A549 (cell line): Measurements from ENCODE around the gene DTNA. TPM values are rescaled to one million over a fixed set of nuclear protein-coding genes. Genes with fewer than 3 reads are reported as not detected.

ENCODE experiments used
- ATAC-seq, 2 experiments: fragments of 200-7000 bp in 1 of 2; fragments of >200 bp in 1 of 2; cut with Nextera tagmentation in 1 of 2; cut with Tn5 transposase in 1 of 2; 3 replicates each; pipeline versions ENCODE4 v1.8.0 to v1.9.1; 2018 to 2020; ENCODE audit warnings: mild to moderate bottlenecking in 1 of 2, moderate library complexity in 1 of 2
- CTCF ChIA-PET: fragments of 300-600 bp; sonication (Branson Sonifier 250); formaldehyde crosslinking; extraction: SDS; loops from one replicate; lab custom pipeline; 2021; ENCODE audit warnings: antibody characterized with exemption, inconsistent platforms; lab: Yijun Ruan, JAX
- POLR2A ChIA-PET: fragments of 350-600 bp; formaldehyde crosslinking; extraction: SDS; loops from one replicate; lab custom pipeline; 2021; ENCODE audit warnings: antibody characterized with exemption, inconsistent platforms; lab: Yijun Ruan, JAX
- DNase-seq, 2 experiments: peaks; one replicate each; pipeline versions ENCODE4 v3.0.0 to v3.0.0-alpha.2; 2011 to 2016; ENCODE audit warnings: low read depth in 1 of 2, low spot score in 1 of 2
- FAIRE-seq: peaks from 2 replicates; lab custom pipeline; 2011; peaks lifted over from hg19 to GRCh38; lab: Jason Lieb, UNC
- H3K27ac ChIP-seq, 2 experiments: fragments of >200 bp; sonication (Bioruptor Twin); formaldehyde crosslinking; 3 replicates each; pipeline ENCODE4 v1.5.1; 2016 to 2017
- H3K4me1 ChIP-seq: fragments of >200 bp; sonication (Bioruptor Twin); formaldehyde crosslinking; 3 replicates; pipeline ENCODE4 v1.6.1; 2016
- H3K4me2 ChIP-seq: fragments of >200 bp; sonication (Bioruptor Twin); formaldehyde crosslinking; 3 replicates; pipeline ENCODE4 v1.6.1; 2016
- H3K4me3 ChIP-seq: fragments of >200 bp; sonication (Bioruptor Twin); formaldehyde crosslinking; 3 replicates; pipeline ENCODE4 v1.5.1; 2016
- H3K9me3 ChIP-seq: fragments of >200 bp; sonication (Bioruptor Twin); formaldehyde crosslinking; 3 replicates; pipeline ENCODE4 v1.6.1; 2016
- CBX8 ChIP-seq: fragments of 200-600 bp; sonication (generic); IDR thresholded peaks from 2 replicates; pipeline ENCODE4 v1.6.1; 2016
- CEBPB ChIP-seq, 2 experiments: fragments of >200 bp in 1 of 2; sonication (Bioruptor Twin) in 1 of 2; formaldehyde crosslinking in 1 of 2; IDR thresholded peaks; 2 replicates each; pipeline ENCODE4 v1.6.1; 2012 to 2016
- CHD2 ChIP-seq: fragments of 150-350 bp; IDR thresholded peaks from 2 replicates; pipeline ENCODE4 v1.6.1; 2014; ENCODE audit warnings: low read length; ENCODE audit not compliant: partially characterized antibody
- CHD4 ChIP-seq: fragments of 200-600 bp; sonication (generic); IDR thresholded peaks from 2 replicates; pipeline ENCODE4 v1.6.1; 2016; ENCODE audit warnings: antibody characterized with exemption, mild to moderate bottlenecking, borderline replicate concordance
- EHF ChIP-seq: fragments of 250-450 bp; sonication (Bioruptor Pico); IDR thresholded peaks from 2 replicates; pipeline ENCODE4 v1.5.0; 2020; ENCODE audit warnings: mild to moderate bottlenecking
- EP300 ChIP-seq, 2 experiments: fragments of >200 bp; sonication (Bioruptor Twin); formaldehyde crosslinking; IDR thresholded peaks; 2 replicates in 1 of 2; 3 replicates in 1 of 2; pipeline ENCODE4 v1.6.1; 2016 to 2017
- FOSL2 ChIP-seq, 2 experiments: fragments of 450-650 bp in 1 of 2; fragments of >200 bp in 1 of 2; sonication (Bioruptor Twin) in 1 of 2; formaldehyde crosslinking; IDR thresholded peaks; 2 replicates each; pipeline versions ENCODE4 v1.5.0 to v1.6.1; 2016 to 2020; ENCODE audit warnings: mild to moderate bottlenecking in 1 of 2, moderate library complexity in 1 of 2
- GATA3 ChIP-seq: IDR thresholded peaks from 2 replicates; pipeline ENCODE4 v1.6.1; 2012; ENCODE audit warnings: borderline replicate concordance
- HEYL ChIP-seq: fragments of 250-450 bp; sonication (Bioruptor Pico); IDR thresholded peaks from 2 replicates; pipeline ENCODE4 v1.8.0; 2021; ENCODE audit warnings: mild to moderate bottlenecking, moderate library complexity
- HOXA7 ChIP-seq: fragments of 250-450 bp; sonication (Bioruptor Pico); IDR thresholded peaks from 2 replicates; pipeline ENCODE4 v1.5.0; 2020; ENCODE audit warnings: mild to moderate bottlenecking, moderate library complexity
- JUN ChIP-seq, 2 experiments: fragments of >200 bp; sonication (Bioruptor Twin); formaldehyde crosslinking; IDR thresholded peaks; 2 replicates in 1 of 2; 3 replicates in 1 of 2; pipeline ENCODE4 v1.6.1; 2016 to 2017
- JUNB ChIP-seq: fragments of >200 bp; sonication (Bioruptor Twin); formaldehyde crosslinking; IDR thresholded peaks from 2 replicates; pipeline ENCODE4 v1.6.1; 2016
- MAFK ChIP-seq: fragments of 450-650 bp; IDR thresholded peaks from 2 replicates; pipeline ENCODE4 v1.6.1; 2014; ENCODE audit not compliant: partially characterized antibody
- MYC ChIP-seq: IDR thresholded peaks from 2 replicates; pipeline ENCODE4 v1.6.1; 2012; ENCODE audit warnings: mild to moderate bottlenecking, inconsistent platforms, low read length, improper control_type of control experiment, borderline replicate concordance
- NFE2L2 ChIP-seq: fragments of 150-350 bp; conservative IDR thresholded peaks from 2 replicates; pipeline ENCODE4 v1.6.1; 2014; ENCODE audit warnings: low read length
- PHF8 ChIP-seq: fragments of 200-600 bp; sonication (generic); IDR thresholded peaks from 2 replicates; pipeline ENCODE4 v1.6.1; 2016; ENCODE audit warnings: low read depth, mild to moderate bottlenecking, antibody characterized with exemption, moderate library complexity, borderline replicate concordance
- RAD21 ChIP-seq, 2 experiments: fragments of >200 bp in 1 of 2; sonication (Bioruptor Twin) in 1 of 2; formaldehyde crosslinking in 1 of 2; IDR thresholded peaks in 1 of 2; conservative IDR thresholded peaks in 1 of 2; 2 replicates in 1 of 2; 3 replicates in 1 of 2; pipeline ENCODE4 v1.6.1; 2012 to 2018; ENCODE audit warnings: inconsistent platforms in 1 of 2
- RCOR1 ChIP-seq: fragments of 150-350 bp; IDR thresholded peaks from 2 replicates; pipeline ENCODE4 v1.6.1; 2014; ENCODE audit warnings: antibody characterized with exemption, low read length, low read depth
- RFX5 ChIP-seq: fragments of 450-650 bp; IDR thresholded peaks from 2 replicates; pipeline ENCODE4 v1.7.1; 2014; ENCODE audit warnings: antibody characterized with exemption, mild to moderate bottlenecking, moderate library complexity
- SREBF2 ChIP-seq: fragments of 450-650 bp; IDR thresholded peaks from 2 replicates; pipeline ENCODE4 v1.6.1; 2014; ENCODE audit warnings: mild to moderate bottlenecking, moderate library complexity
- ZNF302 ChIP-seq: fragments of 250-450 bp; sonication (Bioruptor Pico); IDR thresholded peaks from 2 replicates; pipeline ENCODE4 v1.9.0; 2021; ENCODE audit warnings: inconsistent platforms, mild to moderate bottlenecking, moderate library complexity
- ZSCAN20 ChIP-seq: fragments of 250-450 bp; sonication (Bioruptor Pico); IDR thresholded peaks from 2 replicates; pipeline ENCODE4 v1.8.0; 2022; ENCODE audit warnings: mild to moderate bottlenecking, moderate library complexity
- WGBS: methylation state at CpG from one replicate; pipeline ENCODE4 v1.1.6; 2017; ENCODE audit errors: missing lambda C conversion rate; 5-methylcytosine and 5-hydroxymethylcytosine counted together
- polyA plus RNA-seq, 4 experiments: library from polyadenylated mRNA; depleted of rRNA in 3 of 4; stranded (reverse); fragments of >200 nt; fragmentation: RNase III in 1 of 4; extraction: RNeasy Plus Mini Kit Qiagen cat#74134 plus additional on column Dnase treatment in 1 of 4; gene quantifications; 2 replicates in 3 of 4; 3 replicates in 1 of 4; pipeline ENCODE4 v1.2.3, GENCODE V29; 2011 to 2017
- TF ChIP-seq, protein P1 (sequence below): fragments of 450-650 bp; IDR thresholded peaks from 2 replicates; pipeline ENCODE4 v1.6.1; 2014; ENCODE audit warnings: antibody characterized with exemption
- TF ChIP-seq, protein P2 (sequence below): fragments of >200 bp; sonication (Bioruptor Twin); formaldehyde crosslinking; IDR thresholded peaks from 3 replicates; pipeline ENCODE4 v1.6.1; 2016
- TF ChIP-seq, protein P3 (sequence below): IDR thresholded peaks from 2 replicates; pipeline ENCODE4 v1.6.1; 2012
- TF ChIP-seq, protein P4 (sequence below): IDR thresholded peaks from 2 replicates; pipeline ENCODE4 v1.6.1; 2012
- TF ChIP-seq, protein P5 (sequence below): fragments of >200 bp; sonication (Bioruptor Twin); formaldehyde crosslinking; IDR thresholded peaks from 2 replicates; pipeline ENCODE4 v1.6.1; 2016
- TF ChIP-seq, protein P6 (sequence below): fragments of 250-450 bp; sonication (Bioruptor Pico); IDR thresholded peaks from 2 replicates; pipeline ENCODE4 v1.5.0; 2021; ENCODE audit warnings: mild to moderate bottlenecking, moderate library complexity, borderline replicate concordance
- TF ChIP-seq, protein P7 (sequence below): fragments of 200-600 bp; sonication (generic); IDR thresholded peaks from 2 replicates; pipeline ENCODE4 v1.6.1; 2016; ENCODE audit warnings: antibody characterized with exemption, mild to moderate bottlenecking, moderate library complexity

Gene DTNA
- polyA plus RNA-seq, 2 of the 4 experiments (the other 2 are of a cell fraction): 0.12 TPM; not detected in 1

DNA sequence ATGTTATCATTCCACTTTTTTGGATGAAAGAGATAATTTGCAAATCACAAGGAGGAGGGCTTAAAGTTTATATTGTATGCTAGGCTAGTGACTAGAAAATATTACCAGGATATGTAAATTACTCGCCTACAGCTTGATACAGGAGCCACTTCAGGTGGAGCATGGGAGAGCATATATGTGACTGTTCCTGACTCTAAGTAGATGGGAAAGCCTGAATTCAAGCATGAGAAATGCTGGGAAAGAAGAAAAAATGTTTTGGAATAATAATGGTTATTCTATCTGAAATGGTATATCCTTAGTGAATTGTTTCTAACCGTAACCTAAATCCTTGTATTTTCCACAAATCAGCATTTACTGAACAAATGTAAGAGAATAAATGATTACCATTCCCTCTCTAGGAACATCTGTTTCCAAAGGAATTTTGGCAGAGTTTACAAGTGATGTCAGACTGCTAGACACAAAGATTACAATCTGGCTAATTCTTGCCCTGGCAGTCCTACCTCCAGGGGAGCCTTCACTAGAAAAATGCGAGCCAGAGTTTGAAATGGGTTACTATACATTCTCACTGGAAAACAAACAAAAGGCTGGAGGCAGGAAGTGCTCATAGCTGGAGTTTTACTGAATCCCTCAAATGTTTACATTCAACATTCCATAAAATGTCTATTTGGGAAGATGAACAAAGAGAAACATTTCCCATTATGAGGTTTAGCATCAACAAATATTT lies 201.7 kb downstream of the DTNA start:
- ChIA-PET CTCF (interaction anchor here (1.1 kb wide), 1 partner anchor 83 kb away, joined by 3 read pairs; no protein-coding TSS in a partner anchor), POLR2A (no interaction called here)
- peak; percentile 97 to 98 for ATAC-seq
- peaks cover 48% of the 10 kb centered on the region for H3K4me1 ChIP-seq
- 21% methylated on average over 3 of the region's 3 CpGs for WGBS
- peak overlapping the region; percentile 68 for H3K4me2 ChIP-seq
- no peaks in the 10 kb centered on the region for H3K9me3 ChIP-seq
- peak; percentile 52 to 93 for DNase-seq
- TF ChIP-seq MYC (no peak), EP300 (IDR thresholded peaks at IDR 0.05) (peak; percentile 54 to 78; a peak in 4 of 5 replicates), GATA3 (peak; percentile 98), RCOR1 (no peak), ZNF302 (CRISPR knock-in tag) (no peak), CBX8 (no peak), CHD2 (no peak), CEBPB (IDR thresholded peaks at IDR 0.05) (peak in 1 of 2 experiments; percentile 55; a peak in 1 of 4 replicates), PHF8 (no peak), HEYL (CRISPR knock-in tag) (no peak), JUN (IDR thresholded peaks at IDR 0.05) (peak; percentile 78 to 88; a peak in 4 of 5 replicates), NFE2L2 (no peak), FOSL2 (IDR thresholded peaks at IDR 0.05) (no peak), FOSL2 (CRISPR knock-in tag; IDR thresholded peaks at IDR 0.05) (peak; percentile 48), HOXA7 (no peak), RFX5 (no peak), RAD21 (conservative IDR thresholded peaks at IDR 0.05 in 1 of 2, IDR thresholded peaks at IDR 0.05 in 1 of 2) (peak in 1 of 2 experiments; percentile 20; a peak in 2 of 5 replicates), EHF (CRISPR knock-in tag) (no peak), JUNB (peak; percentile 74), SREBF2 (no peak), MAFK (peak; percentile 62), CHD4 (no peak), ZSCAN20 (CRISPR knock-in tag) (no peak)
- TF ChIP-seq, protein P1, sequence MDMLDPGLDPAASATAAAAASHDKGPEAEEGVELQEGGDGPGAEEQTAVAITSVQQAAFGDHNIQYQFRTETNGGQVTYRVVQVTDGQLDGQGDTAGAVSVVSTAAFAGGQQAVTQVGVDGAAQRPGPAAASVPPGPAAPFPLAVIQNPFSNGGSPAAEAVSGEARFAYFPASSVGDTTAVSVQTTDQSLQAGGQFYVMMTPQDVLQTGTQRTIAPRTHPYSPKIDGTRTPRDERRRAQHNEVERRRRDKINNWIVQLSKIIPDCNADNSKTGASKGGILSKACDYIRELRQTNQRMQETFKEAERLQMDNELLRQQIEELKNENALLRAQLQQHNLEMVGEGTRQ: no peak
- TF ChIP-seq, protein P2, sequence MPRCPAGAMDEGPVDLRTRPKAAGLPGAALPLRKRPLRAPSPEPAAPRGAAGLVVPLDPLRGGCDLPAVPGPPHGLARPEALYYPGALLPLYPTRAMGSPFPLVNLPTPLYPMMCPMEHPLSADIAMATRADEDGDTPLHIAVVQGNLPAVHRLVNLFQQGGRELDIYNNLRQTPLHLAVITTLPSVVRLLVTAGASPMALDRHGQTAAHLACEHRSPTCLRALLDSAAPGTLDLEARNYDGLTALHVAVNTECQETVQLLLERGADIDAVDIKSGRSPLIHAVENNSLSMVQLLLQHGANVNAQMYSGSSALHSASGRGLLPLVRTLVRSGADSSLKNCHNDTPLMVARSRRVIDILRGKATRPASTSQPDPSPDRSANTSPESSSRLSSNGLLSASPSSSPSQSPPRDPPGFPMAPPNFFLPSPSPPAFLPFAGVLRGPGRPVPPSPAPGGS: 0 out of 3 replicates have a peak, but pooled peaks have one; percentile 70
- TF ChIP-seq, protein P3, sequence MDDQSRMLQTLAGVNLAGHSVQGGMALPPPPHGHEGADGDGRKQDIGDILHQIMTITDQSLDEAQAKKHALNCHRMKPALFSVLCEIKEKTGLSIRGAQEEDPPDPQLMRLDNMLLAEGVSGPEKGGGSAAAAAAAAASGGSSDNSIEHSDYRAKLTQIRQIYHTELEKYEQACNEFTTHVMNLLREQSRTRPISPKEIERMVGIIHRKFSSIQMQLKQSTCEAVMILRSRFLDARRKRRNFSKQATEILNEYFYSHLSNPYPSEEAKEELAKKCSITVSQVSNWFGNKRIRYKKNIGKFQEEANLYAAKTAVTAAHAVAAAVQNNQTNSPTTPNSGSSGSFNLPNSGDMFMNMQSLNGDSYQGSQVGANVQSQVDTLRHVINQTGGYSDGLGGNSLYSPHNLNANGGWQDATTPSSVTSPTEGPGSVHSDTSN: 0 out of 2 replicates have a peak, but pooled peaks have one; percentile 34
- TF ChIP-seq, protein P4, sequence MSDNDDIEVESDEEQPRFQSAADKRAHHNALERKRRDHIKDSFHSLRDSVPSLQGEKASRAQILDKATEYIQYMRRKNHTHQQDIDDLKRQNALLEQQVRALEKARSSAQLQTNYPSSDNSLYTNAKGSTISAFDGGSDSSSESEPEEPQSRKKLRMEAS: peak; percentile 41
- TF ChIP-seq, protein P5, sequence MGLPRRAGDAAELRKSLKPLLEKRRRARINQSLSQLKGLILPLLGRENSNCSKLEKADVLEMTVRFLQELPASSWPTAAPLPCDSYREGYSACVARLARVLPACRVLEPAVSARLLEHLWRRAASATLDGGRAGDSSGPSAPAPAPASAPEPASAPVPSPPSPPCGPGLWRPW: no peak
- TF ChIP-seq, protein P6, sequence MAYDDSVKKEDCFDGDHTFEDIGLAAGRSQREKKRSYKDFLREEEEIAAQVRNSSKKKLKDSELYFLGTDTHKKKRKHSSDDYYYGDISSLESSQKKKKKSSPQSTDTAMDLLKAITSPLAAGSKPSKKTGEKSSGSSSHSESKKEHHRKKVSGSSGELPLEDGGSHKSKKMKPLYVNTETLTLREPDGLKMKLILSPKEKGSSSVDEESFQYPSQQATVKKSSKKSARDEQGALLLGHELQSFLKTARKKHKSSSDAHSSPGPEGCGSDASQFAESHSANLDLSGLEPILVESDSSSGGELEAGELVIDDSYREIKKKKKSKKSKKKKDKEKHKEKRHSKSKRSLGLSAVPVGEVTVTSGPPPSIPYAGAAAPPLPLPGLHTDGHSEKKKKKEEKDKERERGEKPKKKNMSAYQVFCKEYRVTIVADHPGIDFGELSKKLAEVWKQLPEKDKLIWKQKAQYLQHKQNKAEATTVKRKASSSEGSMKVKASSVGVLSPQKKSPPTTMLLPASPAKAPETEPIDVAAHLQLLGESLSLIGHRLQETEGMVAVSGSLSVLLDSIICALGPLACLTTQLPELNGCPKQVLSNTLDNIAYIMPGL (CRISPR knock-in tag): no peak
- TF ChIP-seq, protein P7, sequence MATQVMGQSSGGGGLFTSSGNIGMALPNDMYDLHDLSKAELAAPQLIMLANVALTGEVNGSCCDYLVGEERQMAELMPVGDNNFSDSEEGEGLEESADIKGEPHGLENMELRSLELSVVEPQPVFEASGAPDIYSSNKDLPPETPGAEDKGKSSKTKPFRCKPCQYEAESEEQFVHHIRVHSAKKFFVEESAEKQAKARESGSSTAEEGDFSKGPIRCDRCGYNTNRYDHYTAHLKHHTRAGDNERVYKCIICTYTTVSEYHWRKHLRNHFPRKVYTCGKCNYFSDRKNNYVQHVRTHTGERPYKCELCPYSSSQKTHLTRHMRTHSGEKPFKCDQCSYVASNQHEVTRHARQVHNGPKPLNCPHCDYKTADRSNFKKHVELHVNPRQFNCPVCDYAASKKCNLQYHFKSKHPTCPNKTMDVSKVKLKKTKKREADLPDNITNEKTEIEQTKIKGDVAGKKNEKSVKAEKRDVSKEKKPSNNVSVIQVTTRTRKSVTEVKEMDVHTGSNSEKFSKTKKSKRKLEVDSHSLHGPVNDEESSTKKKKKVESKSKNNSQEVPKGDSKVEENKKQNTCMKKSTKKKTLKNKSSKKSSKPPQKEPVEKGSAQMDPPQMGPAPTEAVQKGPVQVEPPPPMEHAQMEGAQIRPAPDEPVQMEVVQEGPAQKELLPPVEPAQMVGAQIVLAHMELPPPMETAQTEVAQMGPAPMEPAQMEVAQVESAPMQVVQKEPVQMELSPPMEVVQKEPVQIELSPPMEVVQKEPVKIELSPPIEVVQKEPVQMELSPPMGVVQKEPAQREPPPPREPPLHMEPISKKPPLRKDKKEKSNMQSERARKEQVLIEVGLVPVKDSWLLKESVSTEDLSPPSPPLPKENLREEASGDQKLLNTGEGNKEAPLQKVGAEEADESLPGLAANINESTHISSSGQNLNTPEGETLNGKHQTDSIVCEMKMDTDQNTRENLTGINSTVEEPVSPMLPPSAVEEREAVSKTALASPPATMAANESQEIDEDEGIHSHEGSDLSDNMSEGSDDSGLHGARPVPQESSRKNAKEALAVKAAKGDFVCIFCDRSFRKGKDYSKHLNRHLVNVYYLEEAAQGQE: no peak
- FAIRE-seq: no peak
- peak overlapping the region; percentile 69 to 81 for H3K27ac ChIP-seq
- no peak overlapping the region for H3K4me3 ChIP-seq
